Stimulated activated CD4-positive, alpha-beta T cell treated with anti-CD3 and anti-CD28 coated beads, Interleukin-1b, Interleukin-23, amount 100 ng/mL, for 4 hours (primary cell): Measurements from ENCODE around the gene EML3.

Experiments
- DNase-seq, 2 donors: peaks; one replicate each; pipeline ENCODE4 v3.0.0-alpha.2; 2020; ENCODE audit warnings: low read depth in 2 of 2

EML3 gene

GRCh38 chr11:62553080-62553838 is 59.3 kb downstream of the EML3 start:
- no peak for DNase-seq

- DNase-seq, result no peak
These were observed 60.0 kb downstream of the EML3 start for GRCh38 chr11:62552485-62553079.
